ENCODE results near the gene TNS3.

Gene TNS3

GRCh38 chr7:47400001-47400400 lies 181.9 kb downstream of the TNS3 start:
- H3K27me3 ChIP-seq (ENCODE audit: insufficient read depth, low read length): no peaks in the 10 kb centered on the region
- H3K27ac ChIP-seq (ENCODE audit: low read depth, low read length): no peak overlapping the region
- H3K4me3 ChIP-seq (ENCODE audit: low read depth, low read length): no peak overlapping the region
- H2AFZ ChIP-seq (ENCODE audit: low read length, unreplicated experiment): no peak overlapping the region
- no peaks in the 10 kb centered on the region for H3K79me2 ChIP-seq (ENCODE audit: control insufficient read depth, insufficient read depth, low read length, unreplicated experiment)
- H3K36me3 ChIP-seq (ENCODE audit: insufficient read depth, low read length): peaks cover 38% of the 10 kb centered on the region; the same call in 1 of the 2 replicates
- H3K4me1 ChIP-seq (ENCODE audit: control insufficient read depth, insufficient read depth, low read length, unreplicated experiment): no peaks in the 10 kb centered on the region

GRCh38 chr7:47394751-47395252 lies 187.1 kb downstream of the TNS3 start:
- Histone ChIP-seq H3K79me2 (ENCODE audit: control insufficient read depth, insufficient read depth, low read length, unreplicated experiment) (no peaks in the 10 kb centered on the region), H3K27me3 (ENCODE audit: insufficient read depth, low read length) (no peaks in the 10 kb centered on the region), H3K36me3 (ENCODE audit: insufficient read depth, low read length) (peaks cover 32% of the 10 kb centered on the region; the same call in 1 of the 2 replicates), H3K4me1 (ENCODE audit: control insufficient read depth, insufficient read depth, low read length, unreplicated experiment) (no peaks in the 10 kb centered on the region), H3K4me3 (ENCODE audit: low read depth, low read length) (no peak overlapping the region), H2AFZ (ENCODE audit: low read length, unreplicated experiment) (no peak overlapping the region), H3K27ac (ENCODE audit: low read depth, low read length) (no peak overlapping the region)

- Histone ChIP-seq H3K4me1 (ENCODE audit: control insufficient read depth, insufficient read depth, low read length, unreplicated experiment) (no peaks in the 10 kb centered on the region), H3K27ac (ENCODE audit: low read depth, low read length) (no peak overlapping the region), H3K4me3 (ENCODE audit: low read depth, low read length) (no peak overlapping the region), H2AFZ (ENCODE audit: low read length, unreplicated experiment) (no peak overlapping the region), H3K36me3 (ENCODE audit: insufficient read depth, low read length) (peaks cover 29% of the 10 kb centered on the region; the same call in 1 of the 2 replicates), H3K27me3 (ENCODE audit: insufficient read depth, low read length) (no peaks in the 10 kb centered on the region), H3K79me2 (ENCODE audit: control insufficient read depth, insufficient read depth, low read length, unreplicated experiment) (no peaks in the 10 kb centered on the region)
These were observed 187.7 kb downstream of the TNS3 start for GRCh38 chr7:47394216-47394615.

GRCh38 chr7:47393406-47393805 lies 188.5 kb downstream of the TNS3 start:
- Histone ChIP-seq H3K27me3 (ENCODE audit: insufficient read depth, low read length) (no peaks in the 10 kb centered on the region), H3K4me1 (ENCODE audit: control insufficient read depth, insufficient read depth, low read length, unreplicated experiment) (no peaks in the 10 kb centered on the region), H3K27ac (ENCODE audit: low read depth, low read length) (no peak overlapping the region), H3K4me3 (ENCODE audit: low read depth, low read length) (no peak overlapping the region), H3K36me3 (ENCODE audit: insufficient read depth, low read length) (peaks cover 29% of the 10 kb centered on the region; the same call in 1 of the 2 replicates), H3K79me2 (ENCODE audit: control insufficient read depth, insufficient read depth, low read length, unreplicated experiment) (no peaks in the 10 kb centered on the region), H2AFZ (ENCODE audit: low read length, unreplicated experiment) (no peak overlapping the region)

GRCh38 chr7:47392241-47392759 lies 189.6 kb downstream of the TNS3 start:
- peaks cover 26% of the 10 kb centered on the region; the same call in 1 of the 2 replicates for H3K36me3 ChIP-seq (ENCODE audit: insufficient read depth, low read length)
- no peaks in the 10 kb centered on the region for H3K27me3 ChIP-seq (ENCODE audit: insufficient read depth, low read length)

GRCh38 chr7:47391726-47392125 lies 190.2 kb downstream of the TNS3 start:
- H3K79me2 ChIP-seq (ENCODE audit: control insufficient read depth, insufficient read depth, low read length, unreplicated experiment): no peaks in the 10 kb centered on the region
- no peak overlapping the region for H2AFZ ChIP-seq (ENCODE audit: low read length, unreplicated experiment)
- no peaks in the 10 kb centered on the region for H3K4me1 ChIP-seq (ENCODE audit: control insufficient read depth, insufficient read depth, low read length, unreplicated experiment)
- H3K27me3 ChIP-seq (ENCODE audit: insufficient read depth, low read length): no peaks in the 10 kb centered on the region
- peaks cover 24% of the 10 kb centered on the region; the same call in 1 of the 2 replicates for H3K36me3 ChIP-seq (ENCODE audit: insufficient read depth, low read length)
- no peak overlapping the region for H3K27ac ChIP-seq (ENCODE audit: low read depth, low read length)
- no peak overlapping the region for H3K4me3 ChIP-seq (ENCODE audit: low read depth, low read length)

More at GRCh38 chr7:47392241-47392759, 189.6 kb downstream of the TNS3 start:
- Histone ChIP-seq H3K4me3 (ENCODE audit: low read depth, low read length) (no peak overlapping the region), H3K27ac (ENCODE audit: low read depth, low read length) (no peak overlapping the region), H2AFZ (ENCODE audit: low read length, unreplicated experiment) (no peak overlapping the region), H3K79me2 (ENCODE audit: control insufficient read depth, insufficient read depth, low read length, unreplicated experiment) (no peaks in the 10 kb centered on the region), H3K4me1 (ENCODE audit: control insufficient read depth, insufficient read depth, low read length, unreplicated experiment) (no peaks in the 10 kb centered on the region)

GRCh38 chr7:47390914-47391313 lies 191.0 kb downstream of the TNS3 start:
- Histone ChIP-seq H3K79me2 (ENCODE audit: control insufficient read depth, insufficient read depth, low read length, unreplicated experiment) (no peaks in the 10 kb centered on the region), H3K36me3 (ENCODE audit: insufficient read depth, low read length) (peaks cover 17% of the 10 kb centered on the region; the same call in 1 of the 2 replicates), H3K4me3 (ENCODE audit: low read depth, low read length) (no peak overlapping the region), H3K27me3 (ENCODE audit: insufficient read depth, low read length) (no peaks in the 10 kb centered on the region), H2AFZ (ENCODE audit: low read length, unreplicated experiment) (no peak overlapping the region), H3K27ac (ENCODE audit: low read depth, low read length) (no peak overlapping the region), H3K4me1 (ENCODE audit: control insufficient read depth, insufficient read depth, low read length, unreplicated experiment) (no peaks in the 10 kb centered on the region)

- Histone ChIP-seq H3K79me2 (ENCODE audit: control insufficient read depth, insufficient read depth, low read length, unreplicated experiment) (no peaks in the 10 kb centered on the region), H3K36me3 (ENCODE audit: insufficient read depth, low read length) (peaks cover 9% of the 10 kb centered on the region; the same call in 1 of the 2 replicates), H3K4me1 (ENCODE audit: control insufficient read depth, insufficient read depth, low read length, unreplicated experiment) (no peaks in the 10 kb centered on the region), H3K27me3 (ENCODE audit: insufficient read depth, low read length) (no peaks in the 10 kb centered on the region), H3K27ac (ENCODE audit: low read depth, low read length) (no peak overlapping the region), H2AFZ (ENCODE audit: low read length, unreplicated experiment) (no peak overlapping the region), H3K4me3 (ENCODE audit: low read depth, low read length) (no peak overlapping the region)
These were observed 191.8 kb downstream of the TNS3 start for GRCh38 chr7:47389923-47390630.

- Histone ChIP-seq H3K27me3 (ENCODE audit: insufficient read depth, low read length) (no peaks in the 10 kb centered on the region), H3K4me1 (ENCODE audit: control insufficient read depth, insufficient read depth, low read length, unreplicated experiment) (no peaks in the 10 kb centered on the region), H3K27ac (ENCODE audit: low read depth, low read length) (no peak overlapping the region), H3K36me3 (ENCODE audit: insufficient read depth, low read length) (peaks cover 9% of the 10 kb centered on the region; the same call in 1 of the 2 replicates), H3K4me3 (ENCODE audit: low read depth, low read length) (no peak overlapping the region), H2AFZ (ENCODE audit: low read length, unreplicated experiment) (no peak overlapping the region), H3K79me2 (ENCODE audit: control insufficient read depth, insufficient read depth, low read length, unreplicated experiment) (no peaks in the 10 kb centered on the region)
These were observed 192.6 kb downstream of the TNS3 start for GRCh38 chr7:47389171-47389922.

GRCh38 chr7:47387506-47387905 lies 194.4 kb downstream of the TNS3 start:
- Histone ChIP-seq H2AFZ (ENCODE audit: low read length, unreplicated experiment) (no peak overlapping the region), H3K4me1 (ENCODE audit: control insufficient read depth, insufficient read depth, low read length, unreplicated experiment) (no peaks in the 10 kb centered on the region), H3K36me3 (ENCODE audit: insufficient read depth, low read length) (peaks cover 6% of the 10 kb centered on the region; the same call in 1 of the 2 replicates), H3K27me3 (ENCODE audit: insufficient read depth, low read length) (no peaks in the 10 kb centered on the region), H3K27ac (ENCODE audit: low read depth, low read length) (no peak overlapping the region), H3K79me2 (ENCODE audit: control insufficient read depth, insufficient read depth, low read length, unreplicated experiment) (no peaks in the 10 kb centered on the region), H3K4me3 (ENCODE audit: low read depth, low read length) (no peak overlapping the region)
